ENCODE data around the gene PIK3C2B.

DNA sequence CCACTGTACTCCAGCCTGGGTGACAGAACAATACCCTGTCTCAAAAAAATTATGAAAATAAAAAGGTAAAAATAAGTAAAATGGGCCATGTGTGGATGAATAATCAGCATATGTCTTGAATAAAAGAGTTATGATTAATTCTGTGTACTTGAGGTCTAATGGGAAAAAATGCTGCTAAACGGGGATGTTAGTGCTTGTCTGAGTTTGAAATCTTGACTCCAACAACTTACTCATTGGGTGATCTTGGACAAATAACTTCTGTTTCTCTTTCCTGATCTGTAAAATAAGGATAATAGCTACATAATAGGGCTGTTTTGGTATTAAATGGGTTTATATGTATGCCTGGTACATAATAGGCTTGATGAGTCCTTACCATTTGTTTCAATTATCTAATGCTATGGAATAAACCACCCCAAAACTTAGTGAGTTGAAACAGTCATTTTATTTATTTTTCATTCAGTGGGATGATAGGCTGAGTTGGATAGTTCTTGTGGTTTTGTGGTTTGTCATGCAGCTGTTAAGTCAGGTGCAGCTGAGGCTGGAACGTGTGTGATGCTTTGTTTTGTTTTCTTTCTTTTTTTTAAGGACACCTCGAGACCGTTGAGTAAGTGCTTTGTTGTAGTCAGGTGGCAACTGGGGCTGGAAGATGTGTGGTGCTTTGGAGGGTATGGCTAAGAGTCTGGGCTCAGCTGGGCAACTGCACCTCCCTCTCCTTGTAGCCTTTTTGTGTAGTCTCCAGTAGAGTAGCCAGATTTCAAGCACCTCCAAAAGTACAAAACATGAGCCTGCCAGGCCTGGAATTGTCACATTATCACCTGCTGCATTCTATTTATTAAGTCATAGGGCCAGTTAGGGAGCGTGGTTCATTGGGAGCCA is 26.5 kb upstream of the PIK3C2B start:
- TF ChIP-seq, protein P1, sequence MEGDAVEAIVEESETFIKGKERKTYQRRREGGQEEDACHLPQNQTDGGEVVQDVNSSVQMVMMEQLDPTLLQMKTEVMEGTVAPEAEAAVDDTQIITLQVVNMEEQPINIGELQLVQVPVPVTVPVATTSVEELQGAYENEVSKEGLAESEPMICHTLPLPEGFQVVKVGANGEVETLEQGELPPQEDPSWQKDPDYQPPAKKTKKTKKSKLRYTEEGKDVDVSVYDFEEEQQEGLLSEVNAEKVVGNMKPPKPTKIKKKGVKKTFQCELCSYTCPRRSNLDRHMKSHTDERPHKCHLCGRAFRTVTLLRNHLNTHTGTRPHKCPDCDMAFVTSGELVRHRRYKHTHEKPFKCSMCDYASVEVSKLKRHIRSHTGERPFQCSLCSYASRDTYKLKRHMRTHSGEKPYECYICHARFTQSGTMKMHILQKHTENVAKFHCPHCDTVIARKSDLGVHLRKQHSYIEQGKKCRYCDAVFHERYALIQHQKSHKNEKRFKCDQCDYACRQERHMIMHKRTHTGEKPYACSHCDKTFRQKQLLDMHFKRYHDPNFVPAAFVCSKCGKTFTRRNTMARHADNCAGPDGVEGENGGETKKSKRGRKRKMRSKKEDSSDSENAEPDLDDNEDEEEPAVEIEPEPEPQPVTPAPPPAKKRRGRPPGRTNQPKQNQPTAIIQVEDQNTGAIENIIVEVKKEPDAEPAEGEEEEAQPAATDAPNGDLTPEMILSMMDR (IDR thresholded peaks at IDR 0.05): no peak
- TF ChIP-seq POLR2AphosphoS5 (IDR thresholded peaks at IDR 0.05) (no peak), POLR2A (IDR thresholded peaks at IDR 0.05) (no peak)
